Measurements from ENCODE around the gene NEK4.

Gene NEK4

GRCh38 chr3:52784931-52785590, 14.3 kb upstream of the NEK4 start:
- no peak for DNase-seq (ENCODE audit: low read depth)
- Histone ChIP-seq H3K27me3 (replicated peaks; ENCODE audit: control insufficient read depth, insufficient read depth, low read length) (peaks cover 41% of the 10 kb centered on the region), H3K4me3 (ENCODE audit: low read length) (no peak overlapping the region), H3K9ac (ENCODE audit: low read length) (no peak overlapping the region), H3K36me3 (ENCODE audit: control insufficient read depth, insufficient read depth, low read length, severe bottlenecking) (peaks cover 3% of the 10 kb centered on the region), H3K9me3 (ENCODE audit: control insufficient read depth, low read length) (no peaks in the 10 kb centered on the region), H3K4me1 (ENCODE audit: control insufficient read depth, insufficient read depth, low read length) (peaks cover 6% of the 10 kb centered on the region)

- Histone ChIP-seq H3K9ac (ENCODE audit: low read length) (no peak overlapping the region), H3K36me3 (ENCODE audit: control insufficient read depth, insufficient read depth, low read length, severe bottlenecking) (no peaks in the 10 kb centered on the region), H3K9me3 (ENCODE audit: control insufficient read depth, low read length) (no peaks in the 10 kb centered on the region), H3K4me3 (ENCODE audit: low read length) (no peak overlapping the region), H3K27me3 (replicated peaks; ENCODE audit: control insufficient read depth, insufficient read depth, low read length) (peaks cover 49% of the 10 kb centered on the region), H3K4me1 (ENCODE audit: control insufficient read depth, insufficient read depth, low read length) (peaks cover 6% of the 10 kb centered on the region)
- DNase-seq (ENCODE audit: low read depth) = no peak
Measured at GRCh38 chr3:52784021-52784621, 13.4 kb upstream of the NEK4 start.

GRCh38 chr3:52783211-52783555, 12.4 kb upstream of the NEK4 start:
- Histone ChIP-seq H3K36me3 (ENCODE audit: control insufficient read depth, insufficient read depth, low read length, severe bottlenecking) (no peaks in the 10 kb centered on the region), H3K4me1 (ENCODE audit: control insufficient read depth, insufficient read depth, low read length) (peaks cover 6% of the 10 kb centered on the region), H3K9me3 (ENCODE audit: control insufficient read depth, low read length) (no peaks in the 10 kb centered on the region), H3K9ac (ENCODE audit: low read length) (no peak overlapping the region), H3K4me3 (ENCODE audit: low read length) (no peak overlapping the region), H3K27me3 (replicated peaks; ENCODE audit: control insufficient read depth, insufficient read depth, low read length) (peaks cover 59% of the 10 kb centered on the region)
- DNase-seq (ENCODE audit: low read depth) = no peak

DNA sequence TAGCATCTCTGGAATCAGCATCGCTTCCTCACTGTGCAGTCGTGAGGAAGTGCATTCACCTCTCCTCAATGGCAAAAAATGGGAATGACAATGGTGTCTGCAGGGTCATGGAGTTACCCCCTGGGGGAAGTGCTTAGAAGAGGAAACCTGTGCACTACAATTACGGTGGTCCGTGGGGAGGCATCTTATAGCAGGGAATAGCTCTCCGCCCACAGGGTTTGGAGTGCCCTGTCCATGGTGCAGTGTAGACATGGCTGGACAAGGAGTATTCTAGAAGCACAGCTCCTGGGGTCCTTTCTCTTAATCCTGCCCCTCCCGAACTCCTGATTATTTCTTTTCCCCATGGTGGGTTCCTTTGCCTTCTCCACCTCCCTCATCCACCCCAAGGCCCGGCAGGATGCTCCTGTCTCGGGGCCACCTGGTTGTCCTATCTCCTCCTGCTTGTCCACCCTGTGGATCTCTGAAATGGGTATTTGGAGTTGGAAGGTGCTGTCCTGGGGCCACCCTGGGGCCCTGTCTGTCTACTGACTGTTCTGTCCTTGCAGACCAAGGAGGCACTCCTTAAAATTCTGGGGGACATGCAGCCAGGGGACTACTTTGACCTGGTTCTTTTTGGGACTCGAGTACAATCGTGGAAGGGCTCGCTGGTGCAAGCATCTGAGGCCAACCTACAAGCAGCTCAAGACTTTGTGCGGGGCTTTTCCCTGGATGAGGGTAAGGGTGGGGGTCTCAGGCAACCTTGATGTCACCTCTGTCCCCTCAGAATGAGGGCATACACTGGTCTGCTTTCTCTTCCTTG, 11.9 kb upstream of the NEK4 start:
- no peak for DNase-seq (ENCODE audit: low read depth)
- Histone ChIP-seq H3K9ac (ENCODE audit: low read length) (no peak overlapping the region), H3K9me3 (ENCODE audit: control insufficient read depth, low read length) (no peaks in the 10 kb centered on the region), H3K27me3 (replicated peaks; ENCODE audit: control insufficient read depth, insufficient read depth, low read length) (peaks cover 61% of the 10 kb centered on the region), H3K36me3 (ENCODE audit: control insufficient read depth, insufficient read depth, low read length, severe bottlenecking) (no peaks in the 10 kb centered on the region), H3K4me3 (ENCODE audit: low read length) (no peak overlapping the region), H3K4me1 (ENCODE audit: control insufficient read depth, insufficient read depth, low read length) (peaks cover 5% of the 10 kb centered on the region)

DNA sequence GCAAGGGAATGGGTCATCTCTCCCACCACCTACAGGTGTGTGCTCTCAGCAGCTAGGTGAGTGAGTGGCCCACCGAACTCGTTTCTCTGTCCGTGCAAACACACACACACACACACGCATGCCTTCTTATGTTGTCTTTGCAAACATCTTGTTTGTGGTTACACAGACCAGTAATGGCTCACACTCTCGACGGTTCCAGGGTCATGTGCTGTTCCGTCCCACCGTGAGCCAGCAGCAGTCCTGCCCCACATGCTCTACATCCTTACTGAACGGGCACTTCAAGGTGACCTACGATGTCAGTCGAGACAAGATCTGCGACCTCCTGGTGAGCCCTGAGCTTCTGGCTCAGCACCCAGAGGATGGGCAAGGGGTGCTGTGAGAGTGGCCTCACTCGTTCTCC, 11.0 kb upstream of the NEK4 start:
- H3K27me3 ChIP-seq (replicated peaks; ENCODE audit: control insufficient read depth, insufficient read depth, low read length) = peaks cover 61% of the 10 kb centered on the region
- no peak overlapping the region for H3K9ac ChIP-seq (ENCODE audit: low read length)
- H3K4me3 ChIP-seq (ENCODE audit: low read length) = no peak overlapping the region
- no peak for DNase-seq (ENCODE audit: low read depth)
- H3K9me3 ChIP-seq (ENCODE audit: control insufficient read depth, low read length) = no peaks in the 10 kb centered on the region
- H3K4me1 ChIP-seq (ENCODE audit: control insufficient read depth, insufficient read depth, low read length) = no peaks in the 10 kb centered on the region
- no peaks in the 10 kb centered on the region for H3K36me3 ChIP-seq (ENCODE audit: control insufficient read depth, insufficient read depth, low read length, severe bottlenecking)

- Histone ChIP-seq H3K9me3 (ENCODE audit: control insufficient read depth, low read length) (no peaks in the 10 kb centered on the region), H3K9ac (ENCODE audit: low read length) (no peak overlapping the region), H3K36me3 (ENCODE audit: control insufficient read depth, insufficient read depth, low read length, severe bottlenecking) (no peaks in the 10 kb centered on the region), H3K4me3 (ENCODE audit: low read length) (no peak overlapping the region), H3K4me1 (ENCODE audit: control insufficient read depth, insufficient read depth, low read length) (no peaks in the 10 kb centered on the region), H3K27me3 (replicated peaks; ENCODE audit: control insufficient read depth, insufficient read depth, low read length) (peaks cover 55% of the 10 kb centered on the region)
- no peak for DNase-seq (ENCODE audit: low read depth)
Measured at GRCh38 chr3:52779837-52780585, 9.3 kb upstream of the NEK4 start.

DNA sequence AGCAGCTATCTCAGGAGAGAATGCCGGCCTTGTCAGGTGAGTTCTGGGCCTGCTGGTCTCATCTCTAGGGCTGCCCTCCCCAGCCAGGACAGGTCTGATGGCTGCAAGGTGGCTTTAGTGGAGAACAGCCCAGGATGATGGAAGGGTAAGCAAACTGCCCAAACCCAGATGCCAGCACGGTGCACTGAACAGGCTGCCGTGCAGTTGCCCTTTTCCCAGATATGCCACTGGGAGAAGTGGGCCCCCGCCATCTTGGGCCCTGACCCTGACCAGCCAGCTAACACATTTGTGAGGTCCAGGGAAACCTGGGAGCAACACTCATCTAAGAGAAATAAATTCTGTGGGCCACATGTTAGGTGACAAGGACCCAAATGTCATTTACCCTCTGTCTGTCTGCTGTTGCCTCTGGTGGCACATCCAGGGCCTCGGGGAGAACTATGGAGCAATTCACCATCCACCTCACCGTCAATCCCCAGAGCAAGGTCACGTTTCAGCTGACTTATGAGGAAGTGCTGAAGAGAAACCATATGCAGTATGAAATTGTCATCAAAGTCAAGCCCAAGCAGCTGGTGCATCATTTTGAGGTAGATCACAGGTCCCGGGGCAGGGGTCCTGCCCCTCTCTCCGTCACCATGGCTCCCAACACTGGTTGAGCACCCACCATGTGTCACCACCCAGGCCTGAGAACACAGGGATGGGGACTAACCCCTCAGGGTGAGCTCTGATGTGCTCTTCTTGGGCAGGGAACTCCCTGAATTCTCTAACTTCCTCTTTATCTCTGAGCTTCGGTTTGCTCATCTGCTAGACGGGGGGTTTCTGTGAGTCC, 8.5 kb upstream of the NEK4 start:
- Histone ChIP-seq H3K27me3 (replicated peaks; ENCODE audit: control insufficient read depth, insufficient read depth, low read length) (peaks cover 52% of the 10 kb centered on the region), H3K9ac (ENCODE audit: low read length) (no peak overlapping the region), H3K9me3 (ENCODE audit: control insufficient read depth, low read length) (no peaks in the 10 kb centered on the region), H3K4me3 (ENCODE audit: low read length) (no peak overlapping the region), H3K4me1 (ENCODE audit: control insufficient read depth, insufficient read depth, low read length) (no peaks in the 10 kb centered on the region), H3K36me3 (ENCODE audit: control insufficient read depth, insufficient read depth, low read length, severe bottlenecking) (no peaks in the 10 kb centered on the region)
- no peak for DNase-seq (ENCODE audit: low read depth)

- Histone ChIP-seq H3K27me3 (replicated peaks; ENCODE audit: control insufficient read depth, insufficient read depth, low read length) (peaks cover 45% of the 10 kb centered on the region), H3K4me1 (ENCODE audit: control insufficient read depth, insufficient read depth, low read length) (no peaks in the 10 kb centered on the region), H3K9me3 (ENCODE audit: control insufficient read depth, low read length) (no peaks in the 10 kb centered on the region), H3K36me3 (ENCODE audit: control insufficient read depth, insufficient read depth, low read length, severe bottlenecking) (no peaks in the 10 kb centered on the region), H3K4me3 (ENCODE audit: low read length) (no peak overlapping the region), H3K9ac (ENCODE audit: low read length) (no peak overlapping the region)
- no peak for DNase-seq (ENCODE audit: low read depth)
Measured at GRCh38 chr3:52777959-52778805, 7.4 kb upstream of the NEK4 start.

DNA sequence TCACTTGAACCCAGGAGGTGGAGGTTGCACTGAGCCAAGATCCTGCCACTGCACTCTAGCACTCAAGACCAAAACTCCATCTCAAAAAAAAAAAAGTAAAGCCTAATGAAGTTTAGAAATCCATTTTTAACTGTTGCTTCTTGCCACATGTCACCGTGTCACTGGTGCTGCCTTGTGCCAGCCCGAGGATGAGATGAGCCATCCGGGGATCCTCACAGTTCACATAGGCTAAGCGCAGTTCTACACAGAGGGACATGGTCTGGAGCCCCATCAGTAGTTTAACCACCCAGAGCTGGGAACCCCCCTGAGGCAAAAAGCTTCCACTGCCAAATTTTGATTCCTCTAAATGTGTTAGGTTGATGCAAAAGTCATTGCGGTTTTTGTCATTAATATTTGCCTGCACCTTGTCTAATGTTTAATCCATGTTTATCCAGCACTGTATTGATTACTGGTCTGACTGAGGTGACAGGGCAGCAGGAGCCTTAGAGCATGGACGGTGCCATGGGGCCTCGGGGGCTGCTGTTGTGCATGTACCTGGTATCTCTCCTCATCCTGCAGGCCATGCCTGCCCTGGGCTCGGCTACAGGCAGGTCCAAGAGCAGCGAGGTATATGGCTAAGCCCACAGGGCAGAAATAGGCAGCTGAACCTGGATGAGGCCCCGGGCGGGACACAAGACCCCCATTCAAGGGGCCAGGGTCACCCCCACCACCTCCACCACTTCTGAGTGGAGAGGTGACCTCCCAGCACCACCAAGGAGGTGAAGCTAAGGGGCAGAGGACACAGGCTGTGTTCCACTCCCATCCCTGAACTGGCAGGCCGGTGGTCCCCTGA, 6.6 kb upstream of the NEK4 start, which contains the start of gene ITIH1:
Gene ITIH1 (plus strand): TSS at position 473 of the 832 bp plus-strand sequence. CDS start 17 bp downstream, at position 490.
- H3K9ac ChIP-seq (ENCODE audit: low read length) = no peak within 1 kb of the TSS
- DNase-seq (ENCODE audit: low read depth) = no peak

More for the DNA sequence above, 6.6 kb upstream of the NEK4 start, which contains the start of gene ITIH1:
- Histone ChIP-seq H3K4me3 (ENCODE audit: low read length) (no peak within 1 kb of the TSS), H3K36me3 (ENCODE audit: control insufficient read depth, insufficient read depth, low read length, severe bottlenecking) (no peaks in the 10 kb centered on the region), H3K27me3 (replicated peaks; ENCODE audit: control insufficient read depth, insufficient read depth, low read length) (peaks cover 37% of the 10 kb centered on the region), H3K4me1 (ENCODE audit: control insufficient read depth, insufficient read depth, low read length) (no peaks in the 10 kb centered on the region), H3K9me3 (ENCODE audit: control insufficient read depth, low read length) (no peaks in the 10 kb centered on the region)

All from adipocyte (in vitro differentiated cells).